GM12872 (cell line): ENCODE measurements around the gene MED8.

Experiments
- TF ChIP-seq, protein P1 (sequence below): IDR thresholded peaks from 3 replicates; pipeline ENCODE4 v1.5.1; 2011; ENCODE audit warnings: low read depth, mild to moderate bottlenecking, low read length, moderate library complexity; ENCODE audit not compliant: insufficient read depth

Gene MED8

DNA sequence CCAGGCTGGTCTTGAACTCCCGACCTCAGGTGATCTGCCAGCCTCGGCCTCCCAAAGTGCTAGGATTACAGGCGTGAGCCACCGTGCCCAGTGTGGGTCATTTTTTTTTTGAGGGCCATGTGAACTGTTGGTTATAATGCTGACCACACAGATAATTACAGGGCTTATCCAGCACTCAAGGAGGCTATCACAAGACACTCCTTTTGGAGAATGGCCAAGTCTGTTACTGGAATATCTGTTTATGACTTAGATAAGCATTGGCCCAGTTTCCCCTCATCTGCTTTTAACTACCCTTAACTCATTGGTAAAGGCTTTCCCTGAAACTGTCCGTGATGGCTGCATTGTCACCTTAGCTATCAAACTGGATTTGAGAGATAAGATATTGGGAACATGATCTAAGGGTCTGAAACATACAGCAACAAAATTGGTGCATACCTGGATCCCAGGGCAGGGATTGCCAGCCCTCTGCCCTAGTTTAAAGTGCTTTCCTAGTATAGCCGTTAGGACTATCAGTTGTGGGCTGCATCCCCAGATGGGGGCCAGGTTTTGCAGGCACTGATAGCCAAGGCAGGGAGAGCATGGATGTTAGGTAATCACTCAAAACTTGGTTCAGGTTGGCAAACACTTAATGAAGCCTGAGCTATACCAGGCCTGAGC is 15.7 kb upstream of the MED8 start:
- TF ChIP-seq, protein P1, sequence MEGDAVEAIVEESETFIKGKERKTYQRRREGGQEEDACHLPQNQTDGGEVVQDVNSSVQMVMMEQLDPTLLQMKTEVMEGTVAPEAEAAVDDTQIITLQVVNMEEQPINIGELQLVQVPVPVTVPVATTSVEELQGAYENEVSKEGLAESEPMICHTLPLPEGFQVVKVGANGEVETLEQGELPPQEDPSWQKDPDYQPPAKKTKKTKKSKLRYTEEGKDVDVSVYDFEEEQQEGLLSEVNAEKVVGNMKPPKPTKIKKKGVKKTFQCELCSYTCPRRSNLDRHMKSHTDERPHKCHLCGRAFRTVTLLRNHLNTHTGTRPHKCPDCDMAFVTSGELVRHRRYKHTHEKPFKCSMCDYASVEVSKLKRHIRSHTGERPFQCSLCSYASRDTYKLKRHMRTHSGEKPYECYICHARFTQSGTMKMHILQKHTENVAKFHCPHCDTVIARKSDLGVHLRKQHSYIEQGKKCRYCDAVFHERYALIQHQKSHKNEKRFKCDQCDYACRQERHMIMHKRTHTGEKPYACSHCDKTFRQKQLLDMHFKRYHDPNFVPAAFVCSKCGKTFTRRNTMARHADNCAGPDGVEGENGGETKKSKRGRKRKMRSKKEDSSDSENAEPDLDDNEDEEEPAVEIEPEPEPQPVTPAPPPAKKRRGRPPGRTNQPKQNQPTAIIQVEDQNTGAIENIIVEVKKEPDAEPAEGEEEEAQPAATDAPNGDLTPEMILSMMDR = no peak

- TF ChIP-seq, protein P1 = no peak
These were observed 14.8 kb upstream of the MED8 start for GRCh38 chr1:43404353-43404752.

DNA sequence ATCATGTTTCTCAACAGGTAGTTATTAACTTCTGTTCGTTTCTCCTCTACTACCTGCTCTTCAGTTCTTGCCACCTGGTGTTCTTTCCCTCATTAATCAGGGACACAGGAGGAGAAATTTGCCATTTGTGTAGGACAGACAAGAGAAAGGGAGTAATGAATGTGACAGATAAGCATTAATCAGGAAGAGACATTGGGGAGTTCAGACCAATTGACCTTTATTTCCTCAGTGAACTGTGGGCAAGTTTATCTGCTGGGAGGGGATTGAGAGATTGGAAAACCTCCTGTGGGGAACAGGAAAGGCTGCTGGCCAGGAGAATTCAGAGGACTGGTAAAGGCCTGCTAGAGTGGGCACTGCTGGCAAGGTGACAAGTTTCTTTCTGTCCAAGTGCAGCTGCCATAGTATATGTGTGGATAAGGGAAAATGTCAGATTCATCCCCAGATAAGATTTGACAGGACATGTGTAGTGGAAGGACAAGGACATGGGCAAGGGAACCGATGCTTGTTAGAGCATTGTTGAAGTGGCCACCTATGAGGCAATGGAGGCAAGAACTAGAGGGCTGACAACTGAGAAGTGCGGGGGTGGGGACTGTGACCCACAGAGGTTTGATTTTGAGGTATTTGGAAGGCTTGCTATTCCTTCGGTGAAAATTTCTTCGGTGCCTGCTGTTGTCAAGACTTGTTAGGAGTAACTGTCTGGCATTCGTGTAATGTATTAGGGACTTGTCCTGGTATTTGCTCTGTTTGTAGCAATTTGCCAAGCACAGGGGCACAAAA is 12.7 kb upstream of the MED8 start:
- TF ChIP-seq, protein P1 = no peak

- TF ChIP-seq, protein P1 = no peak
These were observed 8.6 kb upstream of the MED8 start for GRCh38 chr1:43398227-43398626.

GRCh38 chr1:43396059-43396458 is 6.5 kb upstream of the MED8 start:
- TF ChIP-seq, protein P1 = no peak

GRCh38 chr1:43395523-43395922 is 5.9 kb upstream of the MED8 start:
- TF ChIP-seq, protein P1 = no peak

DNA sequence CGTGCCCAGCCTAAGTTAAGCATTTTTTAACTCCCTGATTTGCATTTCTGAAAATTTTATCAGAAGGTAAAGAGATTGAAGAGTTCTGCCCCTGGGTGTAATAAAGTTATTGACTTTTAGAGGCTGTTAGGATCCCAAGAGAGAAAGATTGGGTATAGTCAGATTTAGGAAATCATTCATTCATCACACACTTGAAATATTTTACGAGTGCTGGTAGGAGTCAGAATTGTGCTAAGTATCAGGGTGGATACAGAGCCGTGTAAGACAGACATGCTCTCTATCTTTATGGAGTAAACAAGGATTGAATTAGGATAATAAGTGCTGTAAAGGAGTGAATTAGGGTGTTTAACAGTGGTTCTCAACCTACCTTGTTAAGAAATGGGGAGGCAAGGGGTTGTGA is 3.1 kb upstream of the MED8 start:
- TF ChIP-seq, protein P1 = no peak
